Measurements from ENCODE around the gene ACOT2. TPM values are rescaled to one million over a fixed set of nuclear protein-coding genes. Genes with fewer than 3 reads are reported as not detected.
"Not testable (repeated sequence)": the region's sequence is repeated elsewhere in the genome, so short reads cannot be mapped to it uniquely, and the experiment has no call there.

The ACOT2 gene, protein sequence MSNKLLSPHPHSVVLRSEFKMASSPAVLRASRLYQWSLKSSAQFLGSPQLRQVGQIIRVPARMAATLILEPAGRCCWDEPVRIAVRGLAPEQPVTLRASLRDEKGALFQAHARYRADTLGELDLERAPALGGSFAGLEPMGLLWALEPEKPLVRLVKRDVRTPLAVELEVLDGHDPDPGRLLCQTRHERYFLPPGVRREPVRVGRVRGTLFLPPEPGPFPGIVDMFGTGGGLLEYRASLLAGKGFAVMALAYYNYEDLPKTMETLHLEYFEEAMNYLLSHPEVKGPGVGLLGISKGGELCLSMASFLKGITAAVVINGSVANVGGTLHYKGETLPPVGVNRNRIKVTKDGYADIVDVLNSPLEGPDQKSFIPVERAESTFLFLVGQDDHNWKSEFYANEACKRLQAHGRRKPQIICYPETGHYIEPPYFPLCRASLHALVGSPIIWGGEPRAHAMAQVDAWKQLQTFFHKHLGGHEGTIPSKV
- 23.7 TPM for polyA plus RNA-seq (ENCODE audit: insufficient read length)

GRCh38 chr14:73569185-73569958 lies at the start of gene ACOT2:
Gene ACOT2 (plus strand): TSS chr14:73569213. CDS start chr14:73569241, 28 bp downstream.
- DNase-seq (ENCODE audit: low read depth), result peak; percentile 73

GRCh38 chr14:73521229-73521628 lies 47.8 kb upstream of the ACOT2 start:
- DNase-seq (ENCODE audit: low read depth), result no peak

DNA sequence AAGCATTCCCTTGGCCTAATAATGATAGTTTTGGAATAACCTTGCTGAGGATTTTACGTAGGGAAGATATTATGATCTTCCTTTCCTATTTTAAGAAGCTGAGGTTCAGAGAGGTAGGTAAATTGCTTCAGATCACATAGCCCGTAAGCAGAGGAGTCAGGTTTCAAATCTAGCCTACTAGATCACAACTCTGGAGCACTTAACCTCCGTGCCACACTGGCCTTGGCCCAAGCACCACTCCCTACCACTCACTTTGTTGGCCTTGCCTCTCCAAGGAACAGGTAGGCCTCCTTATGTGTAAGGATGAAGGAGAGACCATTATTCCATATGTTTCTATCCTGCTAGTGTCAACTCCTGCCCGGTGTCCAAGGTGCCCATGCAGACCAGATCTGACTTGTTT lies 44.5 kb upstream of the ACOT2 start:
- no peak for DNase-seq (ENCODE audit: low read depth)

- no peak for DNase-seq (ENCODE audit: low read depth)
Observed at GRCh38 chr14:73526036-73526984, 42.7 kb upstream of the ACOT2 start.

DNA sequence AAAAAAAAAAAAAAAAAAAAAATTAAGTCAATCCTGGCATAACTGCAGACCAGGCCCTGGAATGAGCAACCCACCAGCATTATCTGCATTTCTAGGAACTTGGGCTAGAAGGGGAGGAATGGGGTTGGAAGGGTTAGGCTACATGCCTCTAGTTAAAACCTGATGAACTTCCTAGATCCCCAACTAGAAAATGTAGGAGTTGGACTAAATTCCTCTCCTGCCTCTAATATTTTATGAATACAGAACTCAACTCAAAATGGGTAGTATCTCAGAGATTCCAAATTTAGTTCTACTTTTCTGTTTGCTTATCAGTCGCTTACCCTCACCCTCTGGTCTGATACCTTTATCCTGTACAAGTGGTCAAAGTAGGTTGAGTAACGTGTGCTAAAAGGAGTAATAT lies 39.7 kb upstream of the ACOT2 start:
- not testable (repeated sequence) for DNase-seq (ENCODE audit: low read depth)

- not testable (repeated sequence) for DNase-seq (ENCODE audit: low read depth)
Observed at GRCh38 chr14:73531971-73532370, 37.0 kb upstream of the ACOT2 start.

GRCh38 chr14:73537244-73538045 lies 31.6 kb upstream of the ACOT2 start:
- not testable (repeated sequence) for DNase-seq (ENCODE audit: low read depth)

DNA sequence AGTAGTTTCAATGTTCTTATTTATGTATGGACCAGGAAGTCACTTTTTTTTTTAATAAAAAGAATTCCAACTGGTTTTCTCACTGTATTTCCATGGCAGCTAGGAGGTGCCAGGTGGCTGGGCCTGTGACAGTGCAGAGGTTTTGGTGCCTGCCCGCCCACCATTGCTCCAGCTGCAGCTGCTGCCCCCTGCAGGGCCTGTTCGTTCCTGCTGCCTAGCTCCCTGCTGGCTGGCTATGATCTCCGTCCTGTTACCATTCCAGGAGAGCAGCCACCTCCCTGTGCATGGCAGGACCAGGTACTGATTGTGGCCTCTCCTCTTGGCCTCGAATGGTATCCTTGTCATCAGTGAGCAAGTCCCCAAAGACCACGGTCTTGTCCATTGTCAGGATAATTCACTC lies 30.0 kb upstream of the ACOT2 start:
- not testable (repeated sequence) for DNase-seq (ENCODE audit: low read depth)

DNA sequence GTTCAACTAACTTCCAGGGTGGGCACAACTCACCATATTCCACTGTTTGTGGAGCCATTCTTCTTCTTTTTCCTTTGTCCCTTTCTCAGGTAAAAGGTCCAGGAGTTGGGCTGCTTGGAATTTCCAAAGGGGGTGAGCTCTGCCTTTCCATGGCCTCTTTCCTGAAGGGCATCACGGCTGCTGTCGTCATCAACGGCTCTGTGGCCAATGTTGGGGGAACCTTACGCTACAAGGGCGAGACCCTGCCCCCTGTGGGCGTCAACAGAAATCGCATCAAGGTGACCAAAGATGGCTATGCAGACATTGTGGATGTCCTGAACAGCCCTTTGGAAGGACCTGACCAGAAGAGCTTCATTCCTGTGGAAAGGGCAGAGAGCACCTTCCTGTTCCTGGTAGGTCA lies 26.1 kb upstream of the ACOT2 start:
- DNase-seq (ENCODE audit: low read depth), result not testable (repeated sequence)

DNA sequence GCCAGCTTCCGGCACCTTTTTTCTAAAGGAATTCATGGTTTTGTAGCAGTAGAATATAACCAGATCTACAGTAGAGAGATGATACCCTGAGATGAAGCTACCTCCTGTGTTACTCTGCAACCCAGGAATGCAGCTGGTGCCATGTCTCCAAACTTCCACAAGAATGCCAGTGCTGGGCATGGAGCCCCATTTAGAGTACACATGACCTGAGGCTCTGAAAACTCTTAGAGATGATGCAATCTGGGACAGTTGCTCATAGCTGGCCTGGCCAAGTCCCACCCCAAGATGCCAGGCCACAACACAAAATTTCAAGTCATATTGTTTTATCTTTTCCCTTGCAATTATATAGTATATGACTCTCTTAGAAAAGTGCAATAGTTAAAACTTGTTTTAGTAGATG lies 23.7 kb upstream of the ACOT2 start:
- not testable (repeated sequence) for DNase-seq (ENCODE audit: low read depth)

GRCh38 chr14:73549097-73549496 lies 19.9 kb upstream of the ACOT2 start:
- not testable (repeated sequence) for DNase-seq (ENCODE audit: low read depth)

DNA sequence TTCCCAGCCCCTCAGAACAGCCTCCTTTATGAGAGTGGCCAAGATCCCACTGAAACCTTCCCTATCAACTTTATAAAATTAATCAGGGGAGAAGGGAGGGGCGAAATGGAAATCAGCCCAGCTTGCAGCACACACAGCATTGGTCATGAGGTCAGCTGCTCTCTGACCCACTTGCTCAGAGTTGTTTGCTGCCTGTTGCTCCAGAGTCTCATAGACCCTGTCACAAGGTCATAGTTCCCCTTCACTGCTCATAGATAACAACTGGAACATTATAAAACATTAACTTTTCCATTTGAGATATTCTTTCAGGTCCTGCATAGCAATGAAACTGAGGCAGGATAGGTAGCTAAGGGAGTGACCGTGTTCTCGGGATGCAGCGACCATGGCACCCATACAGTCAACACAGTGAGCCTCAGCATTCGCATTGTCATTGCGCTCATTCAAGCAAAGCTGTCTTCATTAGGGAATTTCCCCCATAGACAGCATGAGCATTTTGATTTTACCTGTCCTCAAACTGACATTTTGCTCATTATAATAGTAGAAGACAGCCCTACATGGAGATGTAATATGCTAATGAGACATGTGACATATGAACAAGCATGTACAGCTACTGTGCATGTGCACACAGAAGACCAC lies 19.0 kb upstream of the ACOT2 start:
- not testable (repeated sequence) for DNase-seq (ENCODE audit: low read depth)

DNA sequence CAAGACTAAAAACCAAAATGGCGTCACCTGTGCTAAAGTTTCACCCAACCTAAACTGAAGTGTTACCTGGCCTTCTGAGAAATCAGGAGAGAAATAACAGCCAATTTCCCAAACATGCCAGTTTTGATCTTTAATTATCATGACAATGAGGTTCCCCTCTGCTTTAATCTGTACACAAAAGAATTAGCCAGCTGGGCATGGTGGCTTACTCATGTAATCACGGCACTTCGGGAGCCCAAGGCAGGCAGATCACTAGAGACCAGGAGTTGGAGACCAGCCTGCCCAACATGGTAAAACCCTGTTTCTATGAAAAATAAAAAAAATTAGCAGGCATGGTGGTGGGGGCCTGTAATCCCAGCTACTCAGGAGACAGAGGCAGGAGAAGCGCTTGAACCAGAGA lies 15.2 kb upstream of the ACOT2 start:
- DNase-seq (ENCODE audit: low read depth), result no peak

DNA sequence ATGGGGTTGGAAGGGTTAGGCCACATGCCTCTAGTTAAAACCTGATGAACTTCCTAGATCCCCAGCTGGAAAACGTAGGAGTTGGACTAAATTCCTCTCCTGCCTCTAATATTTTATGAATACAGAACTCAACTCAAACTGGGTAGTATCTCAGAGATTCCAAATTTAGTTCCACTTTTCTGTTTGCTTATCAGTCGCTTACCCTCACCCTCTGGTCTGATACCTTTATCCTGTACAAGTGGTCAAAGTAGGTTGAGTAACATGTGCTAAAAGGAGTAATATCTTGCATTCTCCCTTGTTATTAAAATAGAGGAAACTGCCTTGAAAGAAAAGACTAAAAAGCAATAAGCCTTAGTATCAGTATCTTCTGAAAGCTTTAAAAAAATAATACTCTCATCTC lies 11.8 kb upstream of the ACOT2 start:
- DNase-seq (ENCODE audit: low read depth), result not testable (repeated sequence)

GRCh38 chr14:73558238-73558637 lies 10.8 kb upstream of the ACOT2 start:
- not testable (repeated sequence) for DNase-seq (ENCODE audit: low read depth)

DNA sequence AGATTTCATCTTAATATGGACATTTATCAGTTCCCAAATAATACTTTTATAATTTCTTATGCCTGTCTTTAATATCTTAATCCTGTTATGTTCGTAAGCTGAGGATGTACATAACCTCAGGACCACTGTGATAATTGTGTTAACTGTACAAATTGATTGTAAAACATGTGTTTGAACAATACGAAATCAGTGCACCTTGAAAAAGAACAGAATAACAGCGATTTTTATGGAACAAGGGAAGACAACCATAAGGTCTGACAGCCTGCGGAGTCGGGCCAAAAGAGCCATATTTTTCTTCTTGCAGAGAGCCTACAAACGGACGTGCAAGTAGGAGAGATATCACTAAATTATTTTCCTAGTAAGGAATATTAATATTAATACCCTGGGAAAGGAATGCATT lies 6.8 kb upstream of the ACOT2 start:
- not testable (repeated sequence) for DNase-seq (ENCODE audit: low read depth)

DNA sequence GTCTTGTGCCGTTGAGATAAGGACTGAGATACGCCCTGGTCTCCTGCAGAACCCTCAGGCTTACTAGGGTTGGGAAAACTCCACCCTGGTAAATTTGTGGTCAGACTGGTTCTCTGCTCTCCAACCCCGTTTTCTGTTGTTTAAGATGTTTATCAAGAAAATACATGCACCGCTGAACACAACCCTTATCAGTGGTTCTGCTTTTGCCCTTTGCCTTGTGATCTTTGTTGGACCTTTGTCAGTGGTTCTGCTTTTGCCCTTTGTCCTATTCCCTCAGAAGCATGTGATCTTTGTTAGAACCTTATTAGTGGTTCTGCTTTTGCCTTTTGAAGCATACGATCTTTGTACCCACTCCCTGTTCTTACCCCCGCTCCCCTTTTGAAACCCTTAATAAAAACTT lies 6.3 kb upstream of the ACOT2 start:
- DNase-seq (ENCODE audit: low read depth), result not testable (repeated sequence)

DNA sequence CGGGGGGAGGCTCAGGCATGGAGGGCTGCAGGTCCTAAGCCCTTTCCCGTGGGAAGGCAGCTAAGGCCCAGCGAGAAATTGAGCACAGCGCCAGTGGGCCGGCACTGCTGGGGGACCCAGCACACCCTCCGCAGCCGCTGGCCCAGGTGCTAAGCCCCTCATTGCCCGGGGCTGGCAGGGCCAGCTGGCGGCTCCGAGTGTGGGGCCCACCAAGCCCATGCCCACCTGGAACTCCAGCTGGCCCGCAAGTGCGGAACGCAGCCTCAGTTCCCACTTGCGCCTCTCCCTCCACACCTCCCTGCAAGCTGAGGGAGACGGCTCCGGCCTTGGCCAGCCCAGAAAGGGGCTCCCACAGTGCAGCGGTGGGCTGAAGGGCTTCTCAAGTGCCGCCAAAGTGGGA lies 2.6 kb upstream of the ACOT2 start:
- not testable (repeated sequence) for DNase-seq (ENCODE audit: low read depth)

DNA sequence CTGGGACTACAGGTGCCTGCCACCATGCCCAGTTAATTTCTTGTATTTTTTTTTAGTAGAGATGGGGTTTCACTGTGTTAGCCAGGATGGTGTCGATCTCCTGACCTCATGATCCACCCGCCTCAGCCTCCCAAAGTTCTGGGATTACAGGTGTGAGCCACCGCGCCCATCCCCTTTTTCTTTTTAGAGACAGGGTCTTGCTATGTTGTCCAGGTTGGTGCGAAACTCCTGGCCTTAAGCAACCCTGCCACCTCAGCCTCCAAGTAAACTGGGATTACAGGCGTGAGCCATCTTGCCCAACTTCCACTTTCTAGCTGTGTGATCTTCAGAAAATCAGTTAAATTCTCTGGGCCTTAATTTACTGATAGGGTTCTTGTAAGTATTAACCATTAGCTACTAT lies 2.1 kb upstream of the ACOT2 start:
- DNase-seq (ENCODE audit: low read depth), result not testable (repeated sequence)

GRCh38 chr14:73567358-73567757 lies 1.7 kb upstream of the ACOT2 start:
- DNase-seq (ENCODE audit: low read depth), result no peak

All from forelimb muscle (tissue), 1 donor.